WTC11 (cell line): ENCODE data around the gene PRKAG2.

ENCODE experiments used
- CREB1 ChIP-seq: sonication (generic); formaldehyde crosslinking; IDR thresholded peaks from 2 replicates; pipeline ENCODE4 v1.8.0; 2023; ENCODE audit warnings: mild to moderate bottlenecking, missing genetic modification reagents
- CREM ChIP-seq: sonication (generic); formaldehyde crosslinking; IDR thresholded peaks from 2 replicates; pipeline ENCODE4 v1.8.1; 2022; ENCODE audit warnings: mild to moderate bottlenecking, missing genetic modification reagents, moderate library complexity
- ESRRA ChIP-seq: sonication (generic); formaldehyde crosslinking; IDR thresholded peaks from 2 replicates; pipeline ENCODE4 v1.8.1; 2022; ENCODE audit warnings: mild to moderate bottlenecking, missing genetic modification reagents, borderline replicate concordance
- FOXK1 ChIP-seq: sonication (generic); formaldehyde crosslinking; IDR thresholded peaks from 2 replicates; pipeline ENCODE4 v1.8.0; 2022; ENCODE audit warnings: mild to moderate bottlenecking, moderate library complexity, missing genetic modification reagents
- FOXP1 ChIP-seq: sonication (generic); formaldehyde crosslinking; IDR thresholded peaks from 2 replicates; pipeline ENCODE4 v1.8.0; 2022; ENCODE audit warnings: missing genetic modification reagents, mild to moderate bottlenecking, moderate library complexity, borderline replicate concordance
- NFE2L1 ChIP-seq: sonication (generic); formaldehyde crosslinking; IDR thresholded peaks from 2 replicates; pipeline ENCODE4 v1.8.1; 2023; ENCODE audit warnings: missing genetic modification reagents
- ZNF416 ChIP-seq: fragments of 250-450 bp; sonication (Bioruptor Pico); IDR thresholded peaks from 2 replicates; pipeline ENCODE4 v1.9.0; 2021; ENCODE audit warnings: mild to moderate bottlenecking, inconsistent platforms
- TF ChIP-seq, protein P1 (sequence below): fragments of 200-600 bp; IDR thresholded peaks from 2 replicates; pipeline ENCODE4 v1.8.0; 2022; ENCODE audit warnings: antibody characterized with exemption
- TF ChIP-seq, protein P2 (sequence below): sonication (generic); formaldehyde crosslinking; IDR thresholded peaks from 2 replicates; pipeline ENCODE4 v1.8.0; 2022; ENCODE audit warnings: mild to moderate bottlenecking, missing genetic modification reagents
- TF ChIP-seq, protein P3 (sequence below): sonication (generic); formaldehyde crosslinking; IDR thresholded peaks from 2 replicates; pipeline ENCODE4 v1.8.1; 2023; ENCODE audit warnings: mild to moderate bottlenecking, missing genetic modification reagents
- TF ChIP-seq, protein P4 (sequence below): sonication (generic); formaldehyde crosslinking; IDR thresholded peaks from 2 replicates; pipeline ENCODE4 v1.8.1; 2023; ENCODE audit warnings: mild to moderate bottlenecking, missing genetic modification reagents, moderate library complexity
- TF ChIP-seq, protein P5 (sequence below): fragments of 250-450 bp; sonication (Bioruptor Pico); conservative IDR thresholded peaks from 2 replicates; pipeline ENCODE4 v1.9.0; 2021; ENCODE audit warnings: mild to moderate bottlenecking

DNA sequence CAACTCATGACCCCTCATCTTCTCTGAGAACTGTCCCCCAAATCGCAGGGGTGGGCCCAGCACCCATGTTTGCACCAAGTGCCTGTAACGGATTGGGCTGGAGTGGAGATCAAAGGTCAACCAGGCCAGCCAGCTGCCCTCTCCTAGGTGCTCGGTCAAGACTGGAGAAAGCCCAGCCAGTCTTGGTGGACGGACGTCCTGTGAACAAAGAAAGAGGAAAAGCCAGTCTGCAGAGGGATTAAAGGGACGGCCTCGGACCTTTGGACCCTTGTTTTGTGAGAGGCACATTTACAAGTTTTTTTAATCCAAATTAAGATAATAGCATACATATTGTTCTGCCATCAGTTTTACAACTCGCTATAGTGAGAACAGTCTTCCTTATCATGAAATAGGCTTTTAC, 47.6 kb upstream of the PRKAG2 start:
- TF ChIP-seq ESRRA (CRISPR knock-in tag) (no peak), NFE2L1 (no peak), ZNF416 (CRISPR knock-in tag) (no peak), FOXK1 (CRISPR knock-in tag) (no peak), CREB1 (CRISPR knock-in tag) (no peak), FOXP1 (CRISPR knock-in tag) (no peak), CREM (CRISPR knock-in tag) (no peak)
- TF ChIP-seq, protein P1, sequence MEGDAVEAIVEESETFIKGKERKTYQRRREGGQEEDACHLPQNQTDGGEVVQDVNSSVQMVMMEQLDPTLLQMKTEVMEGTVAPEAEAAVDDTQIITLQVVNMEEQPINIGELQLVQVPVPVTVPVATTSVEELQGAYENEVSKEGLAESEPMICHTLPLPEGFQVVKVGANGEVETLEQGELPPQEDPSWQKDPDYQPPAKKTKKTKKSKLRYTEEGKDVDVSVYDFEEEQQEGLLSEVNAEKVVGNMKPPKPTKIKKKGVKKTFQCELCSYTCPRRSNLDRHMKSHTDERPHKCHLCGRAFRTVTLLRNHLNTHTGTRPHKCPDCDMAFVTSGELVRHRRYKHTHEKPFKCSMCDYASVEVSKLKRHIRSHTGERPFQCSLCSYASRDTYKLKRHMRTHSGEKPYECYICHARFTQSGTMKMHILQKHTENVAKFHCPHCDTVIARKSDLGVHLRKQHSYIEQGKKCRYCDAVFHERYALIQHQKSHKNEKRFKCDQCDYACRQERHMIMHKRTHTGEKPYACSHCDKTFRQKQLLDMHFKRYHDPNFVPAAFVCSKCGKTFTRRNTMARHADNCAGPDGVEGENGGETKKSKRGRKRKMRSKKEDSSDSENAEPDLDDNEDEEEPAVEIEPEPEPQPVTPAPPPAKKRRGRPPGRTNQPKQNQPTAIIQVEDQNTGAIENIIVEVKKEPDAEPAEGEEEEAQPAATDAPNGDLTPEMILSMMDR, result no peak
- TF ChIP-seq, protein P2, sequence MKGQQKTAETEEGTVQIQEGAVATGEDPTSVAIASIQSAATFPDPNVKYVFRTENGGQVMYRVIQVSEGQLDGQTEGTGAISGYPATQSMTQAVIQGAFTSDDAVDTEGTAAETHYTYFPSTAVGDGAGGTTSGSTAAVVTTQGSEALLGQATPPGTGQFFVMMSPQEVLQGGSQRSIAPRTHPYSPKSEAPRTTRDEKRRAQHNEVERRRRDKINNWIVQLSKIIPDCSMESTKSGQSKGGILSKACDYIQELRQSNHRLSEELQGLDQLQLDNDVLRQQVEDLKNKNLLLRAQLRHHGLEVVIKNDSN (CRISPR knock-in tag), result no peak
- TF ChIP-seq, protein P3, sequence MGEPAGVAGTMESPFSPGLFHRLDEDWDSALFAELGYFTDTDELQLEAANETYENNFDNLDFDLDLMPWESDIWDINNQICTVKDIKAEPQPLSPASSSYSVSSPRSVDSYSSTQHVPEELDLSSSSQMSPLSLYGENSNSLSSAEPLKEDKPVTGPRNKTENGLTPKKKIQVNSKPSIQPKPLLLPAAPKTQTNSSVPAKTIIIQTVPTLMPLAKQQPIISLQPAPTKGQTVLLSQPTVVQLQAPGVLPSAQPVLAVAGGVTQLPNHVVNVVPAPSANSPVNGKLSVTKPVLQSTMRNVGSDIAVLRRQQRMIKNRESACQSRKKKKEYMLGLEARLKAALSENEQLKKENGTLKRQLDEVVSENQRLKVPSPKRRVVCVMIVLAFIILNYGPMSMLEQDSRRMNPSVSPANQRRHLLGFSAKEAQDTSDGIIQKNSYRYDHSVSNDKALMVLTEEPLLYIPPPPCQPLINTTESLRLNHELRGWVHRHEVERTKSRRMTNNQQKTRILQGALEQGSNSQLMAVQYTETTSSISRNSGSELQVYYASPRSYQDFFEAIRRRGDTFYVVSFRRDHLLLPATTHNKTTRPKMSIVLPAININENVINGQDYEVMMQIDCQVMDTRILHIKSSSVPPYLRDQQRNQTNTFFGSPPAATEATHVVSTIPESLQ, result no peak
- TF ChIP-seq, protein P4, sequence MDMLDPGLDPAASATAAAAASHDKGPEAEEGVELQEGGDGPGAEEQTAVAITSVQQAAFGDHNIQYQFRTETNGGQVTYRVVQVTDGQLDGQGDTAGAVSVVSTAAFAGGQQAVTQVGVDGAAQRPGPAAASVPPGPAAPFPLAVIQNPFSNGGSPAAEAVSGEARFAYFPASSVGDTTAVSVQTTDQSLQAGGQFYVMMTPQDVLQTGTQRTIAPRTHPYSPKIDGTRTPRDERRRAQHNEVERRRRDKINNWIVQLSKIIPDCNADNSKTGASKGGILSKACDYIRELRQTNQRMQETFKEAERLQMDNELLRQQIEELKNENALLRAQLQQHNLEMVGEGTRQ, result no peak
- TF ChIP-seq, protein P5, sequence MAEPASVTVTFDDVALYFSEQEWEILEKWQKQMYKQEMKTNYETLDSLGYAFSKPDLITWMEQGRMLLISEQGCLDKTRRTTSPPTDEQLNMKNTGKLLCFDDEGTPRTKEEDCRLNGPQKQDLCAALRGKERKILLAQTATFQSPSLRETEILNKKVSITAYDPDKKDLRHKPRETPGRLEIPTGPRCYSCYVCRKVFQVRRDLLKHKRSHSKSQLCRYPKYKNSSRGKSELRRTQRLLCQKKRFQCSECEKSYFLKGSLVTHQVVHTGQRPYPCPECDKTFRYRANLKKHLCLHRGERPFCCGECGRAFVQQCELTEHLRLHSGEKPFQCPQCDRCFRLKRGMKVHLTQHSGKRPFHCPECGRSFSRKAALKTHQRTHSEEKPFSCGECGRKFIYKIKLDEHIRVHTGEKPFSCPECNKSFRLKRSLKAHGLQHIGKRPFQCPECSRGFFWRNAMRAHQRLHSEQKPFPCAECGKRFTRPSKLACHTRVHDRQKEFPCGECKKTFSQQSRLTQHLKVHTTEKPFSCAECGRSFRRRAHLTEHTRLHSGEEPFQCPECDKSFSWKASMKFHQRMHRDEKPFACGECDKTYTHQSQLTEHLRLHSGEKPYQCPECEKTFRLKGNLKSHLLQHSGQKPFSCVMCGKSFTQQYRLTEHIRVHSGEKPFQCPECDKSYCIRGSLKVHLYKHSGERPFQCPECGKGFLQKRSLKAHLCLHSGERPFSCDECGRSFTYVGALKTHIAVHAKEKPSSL (CRISPR knock-in tag), result no peak
